ENCODE data around the gene PDE8A.
A peak's percentile ranks its signal among the peaks of the same experiment; 100 is the strongest.
"Not testable (repeated sequence)": the region's sequence is repeated elsewhere in the genome, so short reads cannot be mapped to it uniquely, and the experiment has no call there.

Gene PDE8A

DNA sequence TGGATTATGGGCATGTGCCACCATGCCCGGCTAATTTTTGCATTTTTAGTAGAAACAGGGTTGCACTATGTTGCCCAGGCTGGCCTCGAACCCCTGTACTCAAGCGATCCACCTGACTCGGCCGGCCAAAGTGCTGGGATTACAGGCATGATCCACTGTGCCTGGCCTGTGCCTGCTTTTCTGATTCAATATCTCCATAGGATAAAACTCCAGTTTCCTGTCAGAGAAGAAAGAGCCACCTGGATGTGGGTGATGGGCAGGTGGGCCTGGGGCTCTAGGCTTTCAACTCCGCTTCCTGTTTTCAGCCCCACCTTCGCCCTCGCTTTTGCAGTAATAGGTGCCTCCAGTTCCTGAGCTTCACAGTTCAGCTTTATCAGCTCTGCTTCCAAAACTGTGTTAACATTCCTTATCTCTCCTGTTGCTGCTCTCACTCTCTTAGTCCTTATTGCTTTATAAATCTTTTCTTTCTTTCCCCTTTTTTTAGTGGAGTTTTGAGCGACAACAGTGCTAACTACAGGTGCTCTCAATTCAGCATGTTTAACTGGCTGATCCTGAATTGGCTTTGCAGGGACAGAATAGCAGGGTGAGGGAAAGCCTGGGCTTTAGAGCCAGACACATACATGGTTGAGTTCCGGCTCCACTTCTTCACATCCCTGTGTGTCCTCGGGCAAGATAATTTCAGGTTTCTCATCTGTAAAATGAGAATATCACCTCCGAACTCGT lies 21.1 kb upstream of the PDE8A start:
- no peak for DNase-seq

DNA sequence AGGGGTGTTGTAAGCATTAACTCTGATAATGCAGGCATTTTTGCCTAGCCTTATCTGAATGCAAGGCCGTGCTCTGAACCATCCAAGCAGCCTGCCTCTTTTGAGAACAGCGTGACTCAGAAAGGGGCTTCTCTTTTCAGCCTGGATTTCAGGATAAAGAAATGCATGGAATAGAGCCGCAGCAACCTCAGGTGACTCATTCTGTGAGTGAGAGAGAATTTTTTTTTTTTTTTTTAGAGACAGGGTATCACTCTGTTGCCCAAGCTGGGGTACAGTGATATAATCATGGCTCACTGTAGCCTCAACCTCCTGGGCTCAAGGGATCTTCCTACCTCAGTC lies 20.6 kb upstream of the PDE8A start:
- no peak for DNase-seq

DNA sequence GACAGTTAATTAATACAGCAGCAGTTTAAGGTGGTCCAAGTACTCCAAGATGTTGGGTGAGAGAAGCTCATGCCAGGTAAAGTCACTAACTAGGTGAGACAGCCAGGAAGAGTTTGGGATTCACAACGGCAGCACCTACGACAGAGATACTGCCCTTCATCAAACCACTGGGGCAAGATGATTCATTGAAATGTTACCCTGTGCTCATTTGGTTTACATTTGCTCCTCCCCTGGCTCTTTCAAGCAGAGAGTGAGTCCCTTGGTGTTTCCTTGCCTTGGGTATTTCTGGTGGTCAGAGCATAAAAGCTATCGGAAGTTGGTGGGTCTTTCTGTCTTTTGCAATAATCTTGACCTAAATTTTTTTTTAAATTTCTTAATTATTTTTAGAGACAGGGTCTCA lies 19.9 kb upstream of the PDE8A start:
- no peak for DNase-seq

DNA sequence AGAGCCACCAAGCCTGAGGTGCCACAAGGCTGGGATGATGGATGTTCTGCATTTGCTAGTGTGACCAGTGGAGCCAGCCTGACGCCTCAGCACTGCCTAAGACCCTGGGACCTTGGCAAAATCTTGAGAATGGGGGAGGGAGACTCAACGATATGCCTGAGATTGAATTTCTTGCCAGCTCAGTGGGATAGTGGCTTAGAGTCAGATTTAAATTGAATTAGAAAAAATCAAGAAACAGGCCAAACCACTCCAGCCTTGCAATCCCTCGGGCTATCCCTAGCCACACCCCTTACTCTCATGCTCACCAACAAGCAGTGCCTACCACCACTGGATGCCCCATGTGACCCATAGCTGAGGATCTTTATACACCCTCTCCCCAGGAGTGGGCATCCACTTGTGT lies 18.7 kb upstream of the PDE8A start:
- no peak for DNase-seq

DNA sequence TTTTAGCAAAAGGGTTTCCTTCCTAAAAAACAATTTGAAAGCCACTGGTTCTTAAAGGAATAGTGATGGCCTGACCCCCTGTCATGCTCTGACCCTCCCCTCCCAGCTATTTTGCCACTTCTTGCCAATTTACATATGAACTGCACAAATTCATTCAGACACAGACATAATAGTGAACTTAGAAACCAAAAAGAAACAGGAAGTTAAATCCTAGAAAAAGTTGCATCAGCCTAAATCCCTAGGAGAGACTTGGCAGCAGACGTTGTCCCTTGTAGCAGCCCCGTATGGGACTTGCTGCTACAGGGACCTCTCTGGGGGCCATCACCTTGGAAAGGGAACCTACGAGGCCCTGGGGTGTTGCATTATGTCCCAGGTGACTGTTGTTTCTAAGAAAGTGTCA lies 14.3 kb upstream of the PDE8A start:
- DNase-seq: no peak

DNA sequence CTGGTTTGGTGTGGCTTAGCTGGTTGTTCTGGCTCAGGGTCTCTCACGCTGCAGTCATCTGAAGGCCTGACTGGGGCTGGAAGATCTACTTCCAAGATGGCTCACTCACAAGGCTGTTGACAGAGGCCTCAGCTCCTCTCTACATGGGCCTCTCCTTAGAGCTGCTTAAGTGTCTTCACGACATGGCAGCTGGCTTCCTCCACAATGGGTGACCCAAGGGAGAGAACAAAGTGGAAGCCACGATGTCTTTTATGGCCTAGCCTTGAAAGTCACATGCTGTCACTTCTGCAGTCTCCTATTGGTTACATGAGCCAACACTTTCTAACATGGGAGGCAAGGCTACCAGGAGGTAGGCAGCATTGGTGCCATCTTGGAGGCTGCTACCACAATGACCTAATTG lies 13.4 kb upstream of the PDE8A start:
- no peak for DNase-seq

DNA sequence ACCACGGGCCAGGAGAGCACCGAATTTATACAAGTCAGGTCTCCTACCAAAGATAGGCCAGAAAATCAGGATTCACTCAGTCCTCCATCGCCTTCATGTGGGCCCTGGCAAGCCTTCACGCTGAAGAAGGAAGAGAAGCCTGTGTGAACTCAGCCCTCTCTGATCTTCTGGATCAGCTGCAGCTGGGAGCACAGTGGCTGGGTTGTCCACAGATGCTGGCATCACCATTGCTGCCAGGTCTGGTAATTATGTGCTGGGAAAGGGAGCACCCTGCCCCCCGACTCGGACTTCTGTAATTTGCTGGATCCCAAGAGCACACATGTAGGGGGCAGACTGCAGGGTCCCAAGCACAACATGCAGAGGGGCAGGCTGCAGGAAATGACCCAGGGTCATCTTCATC lies 12.4 kb upstream of the PDE8A start:
- DNase-seq: peak in 30 of 56 donors; percentile 6 to 69 (median 42)

DNA sequence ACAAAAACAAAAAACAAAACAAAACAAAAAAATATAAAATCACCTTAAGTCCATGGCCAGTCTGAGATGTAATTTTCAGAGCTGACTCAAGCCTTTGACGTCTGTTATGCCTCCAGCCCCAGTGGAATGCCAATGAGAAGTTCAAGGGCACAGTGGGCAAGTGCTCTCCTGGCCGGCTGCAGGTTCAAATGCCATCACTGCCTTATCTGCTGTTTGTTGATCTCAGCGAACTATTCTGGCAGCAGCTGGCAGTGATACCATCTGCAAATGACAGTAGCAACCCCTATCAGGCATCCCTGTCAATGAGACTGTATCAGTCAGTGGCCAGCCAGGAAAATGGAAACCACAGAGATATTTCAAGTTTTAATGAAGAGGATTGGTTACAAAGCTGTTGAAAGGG lies 10.8 kb upstream of the PDE8A start:
- no peak for DNase-seq

DNA sequence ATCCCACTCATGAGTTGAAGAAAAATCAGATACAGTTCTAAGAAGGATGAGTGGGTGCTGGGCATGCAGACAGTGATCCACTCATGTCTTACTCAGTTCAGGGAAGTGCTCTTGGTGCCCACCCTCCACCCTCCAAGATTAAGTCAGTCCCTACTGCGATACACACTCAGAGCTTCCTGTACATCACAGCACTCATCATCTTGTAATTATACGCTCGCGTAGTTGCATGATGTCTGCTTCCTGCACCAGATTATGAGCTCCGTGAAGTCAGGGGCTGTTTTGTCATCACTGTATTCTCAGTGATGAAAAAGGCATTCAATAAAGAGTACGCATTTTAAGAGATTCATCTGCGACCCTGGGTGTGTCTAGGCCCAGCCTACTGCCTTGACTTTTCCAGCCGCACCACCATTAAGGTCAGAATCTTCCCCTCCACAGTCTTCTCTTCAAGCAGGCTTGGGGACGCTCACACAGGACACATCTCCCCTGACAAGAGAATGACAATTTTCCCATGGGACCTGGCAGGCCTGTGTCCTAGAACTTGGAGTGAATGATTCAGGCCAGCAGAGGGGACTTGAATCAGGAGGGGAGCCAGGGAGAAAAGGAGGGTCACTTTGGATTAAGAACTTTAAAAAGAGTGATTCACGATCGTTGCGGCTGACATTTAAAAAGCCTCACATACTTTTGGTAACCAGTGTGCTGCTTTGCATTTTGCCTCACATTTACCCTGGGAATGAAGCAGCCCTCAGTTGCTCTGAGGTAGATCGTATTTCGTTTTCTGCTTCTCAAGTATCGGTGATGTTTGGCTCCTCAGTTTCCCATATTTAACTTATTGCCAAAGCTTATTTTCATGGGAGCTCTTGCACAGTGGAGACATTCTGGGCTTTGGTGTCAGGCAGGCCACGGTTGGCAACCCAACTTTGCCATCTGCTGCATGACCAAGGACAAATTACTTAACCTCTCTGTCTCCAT lies 7.9 kb upstream of the PDE8A start:
- no peak for DNase-seq

DNA sequence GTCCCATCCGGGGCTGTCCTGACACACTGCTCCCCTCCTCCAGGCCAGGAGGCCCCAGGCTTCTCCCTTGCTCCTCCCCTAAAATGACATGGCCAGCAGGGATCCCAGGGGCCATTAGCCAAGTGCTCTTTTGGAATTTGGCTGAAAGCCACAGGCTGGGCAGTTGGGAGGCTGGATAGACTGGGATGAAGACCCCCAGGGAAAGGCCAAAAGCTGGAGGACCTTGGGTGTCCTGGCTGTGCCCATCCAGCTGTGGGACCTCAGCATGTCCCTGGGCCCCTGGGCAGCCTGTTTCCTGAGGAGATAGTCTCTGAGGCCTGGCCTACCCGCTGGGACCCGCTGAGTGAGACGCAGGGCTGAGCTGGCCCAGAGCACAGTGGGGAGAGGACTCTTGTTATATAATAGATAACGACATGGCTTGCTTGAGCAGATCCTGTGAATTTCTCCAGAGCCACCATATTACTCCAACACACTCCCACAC lies 5.7 kb upstream of the PDE8A start:
- no peak for DNase-seq

DNA sequence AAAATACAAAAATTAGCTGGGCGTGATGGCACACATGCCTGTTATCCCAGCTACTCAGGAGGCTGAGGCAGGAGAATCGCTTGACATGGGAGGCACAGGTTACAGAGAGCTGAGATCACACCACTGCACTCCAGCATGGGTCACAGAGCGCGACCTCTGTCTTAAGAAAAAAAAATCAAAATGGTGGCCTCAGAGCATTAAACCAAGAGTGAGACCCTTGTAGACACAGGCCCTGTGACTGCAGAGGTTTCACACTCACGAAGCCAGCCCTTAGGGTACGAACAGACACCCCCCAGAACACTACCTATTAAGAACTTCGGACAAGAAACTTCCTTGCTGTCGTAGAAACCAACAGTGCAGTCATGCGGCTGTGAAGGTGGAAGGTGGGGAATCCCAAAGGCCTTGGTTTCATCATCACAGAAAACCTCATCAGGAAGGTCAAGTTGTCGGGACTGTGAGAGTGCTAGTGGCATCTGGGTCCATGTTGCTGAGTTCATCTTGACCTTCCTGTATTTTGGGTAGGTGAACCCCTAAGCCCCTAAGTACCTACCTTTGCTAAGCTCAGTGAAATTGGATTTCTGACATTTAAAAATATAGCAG lies 4.8 kb upstream of the PDE8A start:
- no peak for DNase-seq

DNA sequence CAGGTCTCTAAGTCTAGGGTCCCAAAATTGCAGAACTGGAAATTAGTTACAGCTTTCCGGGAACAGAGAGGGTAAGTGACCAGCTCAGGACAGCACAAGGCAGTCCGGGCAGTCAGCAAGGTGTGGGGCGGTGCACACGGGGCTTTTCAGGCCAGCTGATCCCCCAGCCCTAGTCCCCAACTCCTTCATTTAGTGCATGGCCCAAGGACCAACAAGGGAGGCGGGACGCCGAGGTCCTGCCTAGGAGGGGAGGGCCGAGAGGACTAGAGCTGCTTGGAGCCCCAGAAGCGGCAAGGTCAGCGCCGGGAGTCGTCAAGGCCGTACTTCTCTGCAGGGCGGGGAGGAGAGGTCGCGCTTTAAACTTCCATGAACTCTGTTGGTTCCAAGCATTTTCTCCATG lies 2.0 kb upstream of the PDE8A start:
- DNase-seq: peak in 1 of 56 donors; percentile 8

DNA sequence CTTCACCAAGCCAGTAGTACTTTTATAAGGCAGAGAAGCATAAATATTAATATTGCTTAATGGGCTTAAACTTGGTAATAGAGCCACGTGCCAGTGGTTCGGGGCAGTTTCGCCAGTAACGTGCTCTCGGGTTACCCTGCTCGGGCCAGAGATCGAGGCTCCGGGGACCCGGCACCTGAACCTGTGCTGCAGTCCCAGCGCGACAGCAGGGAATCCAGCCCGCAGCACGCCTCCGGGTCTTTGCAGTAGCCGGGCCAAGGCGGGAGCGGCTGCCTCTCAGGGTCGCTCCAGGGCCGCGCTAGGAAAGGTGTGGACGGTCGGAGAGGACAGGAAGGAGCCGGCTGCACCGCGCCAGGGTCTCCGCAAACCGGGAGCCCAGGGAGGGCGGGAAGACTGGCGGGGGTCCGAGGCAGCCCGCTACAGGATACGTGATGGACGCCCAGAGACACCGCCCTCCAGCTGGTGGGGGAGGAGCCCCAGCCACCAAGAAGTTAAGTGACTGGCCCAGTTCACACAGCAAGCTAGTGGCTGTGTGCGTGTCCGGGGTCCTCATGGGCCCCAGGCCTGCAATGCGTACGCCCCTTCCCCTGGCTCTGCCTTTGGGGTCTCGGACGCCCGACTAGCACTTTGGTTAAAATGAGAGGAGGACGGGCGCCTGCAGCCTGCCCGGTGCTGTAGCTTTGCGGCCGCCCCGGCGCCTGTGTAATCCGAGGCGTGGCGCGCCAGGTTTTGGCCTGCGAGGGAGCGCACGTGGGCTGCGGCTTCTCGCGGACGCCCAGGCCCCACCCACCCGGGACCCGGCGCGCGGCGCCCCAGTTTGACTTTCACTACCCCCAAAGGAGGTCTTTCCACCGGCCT lies 1.2 kb upstream of the PDE8A start:
- DNase-seq: peak; percentile 58 to 96 (median 86)

DNA sequence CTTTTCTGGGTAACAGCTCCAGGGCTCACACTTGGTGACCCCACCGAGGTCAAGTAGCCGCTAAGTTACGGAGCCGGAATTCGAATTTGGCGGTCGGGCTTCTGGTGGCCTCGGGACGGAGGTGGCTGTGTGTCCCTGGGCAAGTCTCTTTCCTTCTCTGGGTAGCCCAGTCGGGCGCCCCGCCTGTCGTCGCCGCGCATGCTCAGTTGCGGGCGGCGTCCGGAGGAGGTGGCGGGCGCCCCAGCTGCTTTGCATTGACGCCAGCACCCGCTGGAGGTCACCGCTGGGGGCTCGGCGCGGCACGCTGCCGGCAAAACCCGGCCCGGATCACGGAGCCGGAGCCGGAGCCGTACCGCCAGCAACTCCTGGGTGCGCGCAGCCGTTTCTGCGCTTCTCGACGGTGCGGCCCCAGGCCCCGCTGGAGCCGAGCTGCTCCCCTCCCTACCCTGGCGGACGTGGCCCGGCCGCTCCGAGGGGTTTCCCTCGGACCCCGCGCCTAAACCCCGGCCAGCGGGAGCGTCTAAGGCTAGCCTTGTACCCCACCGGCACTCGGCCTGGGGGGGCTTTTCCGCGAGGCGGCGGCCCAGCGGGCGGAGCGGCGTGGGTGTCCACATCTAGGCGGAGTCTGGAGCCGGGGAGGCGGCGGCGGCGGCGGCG lies 474 bp upstream of the PDE8A start:
- DNase-seq: peak; percentile 34 to 96 (median 88)

DNA sequence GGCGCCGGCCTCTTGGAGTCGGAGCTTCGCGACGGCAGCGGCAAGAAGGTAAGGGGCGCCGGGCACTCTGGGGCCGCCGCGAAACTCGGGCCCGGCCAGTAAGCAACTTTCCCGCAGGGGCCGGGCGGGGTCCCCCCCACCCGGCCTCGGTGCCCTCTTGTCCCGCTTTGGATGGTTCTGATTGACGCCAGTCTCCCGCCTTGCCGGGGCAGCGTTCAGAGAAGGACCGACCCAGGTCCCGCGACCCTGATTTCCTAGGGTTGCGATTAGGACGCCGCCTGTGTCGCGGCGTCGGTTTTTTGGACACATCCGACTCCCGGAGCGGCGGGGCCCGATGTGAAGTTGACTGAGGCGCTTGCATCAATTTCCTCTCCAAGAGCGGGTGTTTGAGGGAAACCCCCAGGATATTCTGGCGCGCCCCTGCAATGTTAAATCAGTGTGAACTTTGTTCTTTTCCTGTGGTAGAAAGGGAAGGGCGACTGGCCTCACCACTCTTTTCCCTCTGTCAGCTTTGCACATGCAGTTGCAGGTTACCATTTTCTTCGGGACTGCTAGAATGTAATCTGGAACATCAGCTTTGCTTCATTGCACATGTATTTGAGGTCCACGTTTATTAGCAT lies 755 bp downstream of the PDE8A start:
- peak in 24 of 56 donors; percentile 9 to 50 (median 28) for DNase-seq

DNA sequence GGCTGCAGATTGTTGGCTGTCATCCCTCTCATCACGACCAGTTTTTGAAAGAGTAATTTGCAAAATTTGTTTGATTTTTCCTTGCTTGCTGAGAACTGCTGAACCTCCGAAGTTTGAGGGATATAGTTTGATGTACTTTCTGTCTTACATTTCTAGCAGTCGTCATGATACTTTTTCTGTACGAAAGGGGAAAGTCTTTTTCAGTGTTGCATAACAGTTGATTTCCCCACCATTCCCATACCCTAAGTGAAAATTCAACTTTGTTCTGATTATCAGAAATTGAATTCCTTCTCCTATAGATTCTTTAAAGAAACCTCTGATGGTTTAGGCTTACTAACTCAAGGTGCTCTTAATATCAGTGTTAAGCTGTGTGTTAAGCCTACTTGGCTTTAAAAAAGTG lies 1.6 kb downstream of the PDE8A start:
- no peak for DNase-seq

DNA sequence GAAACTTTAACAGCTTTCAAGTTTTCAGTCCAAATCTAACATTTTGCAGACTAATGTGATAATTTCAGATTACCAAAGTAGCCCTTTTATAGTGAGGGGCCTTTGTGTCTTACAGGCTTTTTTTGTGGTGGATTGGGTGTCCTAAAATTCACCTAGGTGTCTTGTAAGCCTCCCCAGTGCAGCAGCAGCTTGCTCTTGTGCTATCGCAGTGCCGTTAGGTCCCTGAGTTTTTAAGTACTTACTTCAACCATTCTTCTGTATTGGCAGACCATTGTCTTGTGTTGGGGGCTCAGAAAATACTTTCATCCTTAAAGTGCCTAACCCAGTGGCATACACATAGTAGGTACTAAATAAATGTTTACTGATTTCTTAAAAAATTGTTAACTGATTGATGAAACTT lies 2.1 kb downstream of the PDE8A start:
- no peak for DNase-seq

DNA sequence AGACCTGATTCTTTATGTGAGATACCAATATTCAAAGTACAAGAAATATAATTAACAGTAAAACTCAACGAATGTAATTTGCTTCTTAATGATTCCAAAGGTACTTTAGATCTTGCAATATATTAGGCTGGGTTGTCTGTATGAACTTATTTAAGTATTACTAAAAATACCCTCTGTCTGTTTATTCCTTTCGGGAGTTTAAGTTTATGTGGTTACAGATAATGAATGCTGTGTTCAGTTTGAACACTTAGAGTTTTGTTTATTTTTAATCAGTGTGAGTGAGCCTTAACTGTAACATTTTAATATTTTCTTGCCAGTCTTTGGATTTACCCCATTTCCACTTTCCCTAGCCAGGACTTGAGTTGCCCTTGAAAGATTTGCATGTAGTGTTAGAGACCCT lies 3.5 kb downstream of the PDE8A start:
- DNase-seq: no peak

DNA sequence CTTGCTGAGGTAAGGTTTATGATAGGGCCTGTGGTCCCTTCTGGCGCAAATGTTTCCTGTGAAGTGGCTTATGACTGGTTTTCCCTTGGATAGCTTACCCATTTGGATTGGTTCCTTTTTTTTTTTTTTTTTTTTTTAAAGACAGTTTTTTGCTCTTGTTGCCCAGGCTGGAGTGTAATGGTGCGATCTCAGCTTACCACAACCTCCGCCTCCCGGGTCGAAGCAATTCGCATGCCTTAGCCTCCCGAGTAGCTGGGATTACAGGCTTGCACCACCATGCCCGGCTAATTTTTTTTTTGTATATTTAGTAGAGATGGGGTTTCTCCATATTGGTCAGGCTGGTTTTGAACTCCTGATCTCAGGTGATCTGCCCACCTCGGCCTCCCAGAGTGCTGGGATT lies 5.7 kb downstream of the PDE8A start:
- not testable (repeated sequence) for DNase-seq

DNA sequence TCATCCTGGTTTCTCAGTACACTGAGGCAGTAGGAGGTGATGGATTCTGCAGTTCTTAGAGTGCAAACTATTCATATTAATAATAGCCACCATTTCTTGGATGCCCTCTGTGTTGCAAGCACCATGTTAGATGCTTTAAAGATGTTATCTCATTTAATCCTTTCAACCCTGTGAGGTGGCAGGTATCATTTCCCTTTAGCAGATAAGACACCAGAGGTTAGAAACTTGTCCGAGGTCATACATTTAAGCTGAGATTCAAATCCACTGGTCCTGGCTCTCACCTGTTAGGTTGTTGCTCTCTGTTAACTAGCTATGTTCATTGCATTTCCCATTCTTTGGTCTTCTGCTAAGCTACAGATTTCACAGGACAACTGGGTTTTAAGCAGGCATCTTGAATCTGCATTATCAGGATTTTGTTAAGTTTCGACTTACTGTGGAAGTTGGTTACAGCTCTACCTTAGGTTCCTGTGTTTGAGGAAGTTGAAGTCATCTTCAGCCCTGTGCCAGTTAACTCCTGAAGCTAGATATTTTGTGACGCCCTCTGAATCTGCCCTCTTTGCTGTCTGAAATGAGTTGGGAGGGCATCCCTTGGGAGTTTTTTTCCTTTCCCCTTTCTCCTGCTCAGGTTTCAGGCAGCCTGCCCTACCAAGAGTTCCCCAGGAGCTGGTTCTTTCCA lies 6.4 kb downstream of the PDE8A start:
- no peak for DNase-seq

Measured in amygdala (tissue), 56 donors.